ENCODE measurements around the gene POC1B.

Gene POC1B

GRCh38 chr12:89501793-89502192, 24.1 kb downstream of the POC1B start:
- H3K4me1 ChIP-seq, result no peaks in the 10 kb centered on the region
- H3K9me3 ChIP-seq, result no peaks in the 10 kb centered on the region
- no peak overlapping the region for H3K27ac ChIP-seq
- no peaks in the 10 kb centered on the region for H3K27me3 ChIP-seq
- intact Hi-C loops (cut with DNase I; ENCODE audit: low total_unique reads), result no loop called here
- H3K36me3 ChIP-seq, result peaks cover 0 to 8% (median under 1%) of the 10 kb centered on the region in 3 donors
- DNase-seq, result no peak
- no peak overlapping the region for H3K4me3 ChIP-seq
- TF ChIP-seq, protein P1, sequence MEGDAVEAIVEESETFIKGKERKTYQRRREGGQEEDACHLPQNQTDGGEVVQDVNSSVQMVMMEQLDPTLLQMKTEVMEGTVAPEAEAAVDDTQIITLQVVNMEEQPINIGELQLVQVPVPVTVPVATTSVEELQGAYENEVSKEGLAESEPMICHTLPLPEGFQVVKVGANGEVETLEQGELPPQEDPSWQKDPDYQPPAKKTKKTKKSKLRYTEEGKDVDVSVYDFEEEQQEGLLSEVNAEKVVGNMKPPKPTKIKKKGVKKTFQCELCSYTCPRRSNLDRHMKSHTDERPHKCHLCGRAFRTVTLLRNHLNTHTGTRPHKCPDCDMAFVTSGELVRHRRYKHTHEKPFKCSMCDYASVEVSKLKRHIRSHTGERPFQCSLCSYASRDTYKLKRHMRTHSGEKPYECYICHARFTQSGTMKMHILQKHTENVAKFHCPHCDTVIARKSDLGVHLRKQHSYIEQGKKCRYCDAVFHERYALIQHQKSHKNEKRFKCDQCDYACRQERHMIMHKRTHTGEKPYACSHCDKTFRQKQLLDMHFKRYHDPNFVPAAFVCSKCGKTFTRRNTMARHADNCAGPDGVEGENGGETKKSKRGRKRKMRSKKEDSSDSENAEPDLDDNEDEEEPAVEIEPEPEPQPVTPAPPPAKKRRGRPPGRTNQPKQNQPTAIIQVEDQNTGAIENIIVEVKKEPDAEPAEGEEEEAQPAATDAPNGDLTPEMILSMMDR (IDR thresholded peaks at IDR 0.05), result no peak

DNA sequence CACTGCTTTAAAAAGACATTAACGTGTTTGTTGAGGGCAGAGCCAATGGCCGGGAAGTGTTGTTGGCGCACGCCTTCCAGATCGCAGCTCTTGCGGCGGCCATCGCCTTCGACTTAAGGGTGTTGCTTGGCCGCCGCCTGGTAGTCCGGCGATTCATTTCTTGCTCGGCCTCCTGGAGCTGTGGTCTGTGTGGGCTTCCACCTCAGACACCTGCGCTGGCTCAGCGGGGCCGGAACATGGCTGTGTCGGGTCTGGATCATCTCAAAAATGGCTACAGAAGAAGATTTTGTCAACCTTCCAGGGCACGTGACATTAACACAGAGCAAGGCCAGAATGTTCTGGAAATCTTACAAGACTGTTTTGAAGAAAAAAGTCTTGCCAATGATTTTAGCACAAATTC, 26.0 kb downstream of the POC1B start:
- intact Hi-C loops (cut with DNase I; ENCODE audit: low total_unique reads), result no loop called here
- H3K27ac ChIP-seq, result no peak overlapping the region
- TF ChIP-seq, protein P1 (IDR thresholded peaks at IDR 0.05), result no peak

DNA sequence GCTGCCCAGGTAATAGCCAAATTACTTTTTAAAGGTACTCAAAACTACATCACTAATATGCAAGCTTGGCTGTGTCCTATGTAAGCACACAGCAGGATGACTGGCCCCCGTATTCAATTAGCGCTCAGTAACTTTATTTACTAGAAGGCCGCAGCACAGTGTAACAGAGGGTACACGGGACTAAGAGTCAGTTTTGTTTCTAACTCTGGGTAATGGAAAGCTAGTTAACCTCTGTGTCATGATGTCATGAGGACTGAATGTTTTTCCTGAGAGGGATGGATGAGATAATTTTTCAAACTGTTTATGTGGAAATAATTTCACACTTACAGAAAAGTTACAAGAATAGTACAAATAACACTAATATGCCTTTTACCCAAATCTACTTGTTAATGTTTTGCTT, 28.4 kb downstream of the POC1B start:
- no peak for DNase-seq
- H3K27me3 ChIP-seq, result no peaks in the 10 kb centered on the region
- H3K36me3 ChIP-seq, result peaks cover 0 to 11% (median 8%) of the 10 kb centered on the region in 3 donors
- intact Hi-C loops (cut with DNase I; ENCODE audit: low total_unique reads), result no loop called here
- no peaks in the 10 kb centered on the region for H3K4me1 ChIP-seq
- H3K4me3 ChIP-seq, result no peak overlapping the region
- TF ChIP-seq, protein P1 (IDR thresholded peaks at IDR 0.05), result no peak
- H3K9me3 ChIP-seq, result no peaks in the 10 kb centered on the region
- H3K27ac ChIP-seq, result no peak overlapping the region

More for the DNA sequence above, 26.0 kb downstream of the POC1B start:
- DNase-seq, result no peak
- peaks cover 0 to 11% (median 8%) of the 10 kb centered on the region in 3 donors for H3K36me3 ChIP-seq
- H3K4me1 ChIP-seq, result no peaks in the 10 kb centered on the region
- H3K4me3 ChIP-seq, result no peak overlapping the region
- H3K9me3 ChIP-seq, result no peaks in the 10 kb centered on the region
- no peaks in the 10 kb centered on the region for H3K27me3 ChIP-seq

DNA sequence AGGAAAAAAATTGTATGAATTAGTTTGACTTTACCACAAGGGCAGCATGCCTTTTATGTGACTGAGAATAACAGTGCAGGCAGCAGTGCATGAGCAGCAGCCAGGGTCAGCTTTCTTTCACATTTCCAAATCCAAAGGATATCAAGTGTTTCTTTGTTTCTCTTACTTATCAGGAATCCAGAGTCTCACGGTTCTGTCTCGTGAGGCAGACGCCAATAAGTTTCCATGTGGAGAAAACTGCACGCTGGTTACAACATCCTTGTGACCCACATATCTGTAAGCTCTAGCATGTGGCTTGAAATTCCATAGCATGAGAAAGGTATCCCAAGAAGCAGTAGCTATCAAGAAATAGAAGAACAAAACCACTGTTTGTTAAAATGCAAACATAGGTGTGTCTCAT, 28.8 kb downstream of the POC1B start:
- H3K27ac ChIP-seq, result no peak overlapping the region
- no peaks in the 10 kb centered on the region for H3K9me3 ChIP-seq
- no peak overlapping the region for H3K4me3 ChIP-seq
- no peak for DNase-seq
- peaks cover 0 to 11% (median 8%) of the 10 kb centered on the region in 3 donors for H3K36me3 ChIP-seq
- no peaks in the 10 kb centered on the region for H3K27me3 ChIP-seq
- intact Hi-C loops (cut with DNase I; ENCODE audit: low total_unique reads), result no loop called here
- H3K4me1 ChIP-seq, result no peaks in the 10 kb centered on the region
- TF ChIP-seq, protein P1 (IDR thresholded peaks at IDR 0.05), result no peak

GRCh38 chr12:89494411-89495231, 31.2 kb downstream of the POC1B start:
- intact Hi-C loops (cut with DNase I; ENCODE audit: low total_unique reads), result no loop called here
- Histone ChIP-seq H3K4me1 (no peaks in the 10 kb centered on the region), H3K9me3 (no peaks in the 10 kb centered on the region), H3K36me3 (peaks cover 5 to 35% (median 14%) of the 10 kb centered on the region in 3 donors), H3K27ac (no peak overlapping the region), H3K27me3 (no peaks in the 10 kb centered on the region), H3K4me3 (no peak overlapping the region)
- no peak for DNase-seq
- TF ChIP-seq, protein P1 (IDR thresholded peaks at IDR 0.05), result no peak

Measured in tibial artery (tissue), 4 donors.